ENCODE measurements around the gene PDAP1. TPM values are rescaled to one million over a fixed set of nuclear protein-coding genes. Genes with fewer than 3 reads are reported as not detected.

The PDAP1 gene
- total RNA-seq, 2 experiments from 2014 or later: 160 TPM

GRCh38 chr7:99372275-99373090 lies 35.9 kb downstream of the PDAP1 start:
- CTCF ChIA-PET: interaction anchor here (0.8 to 2.1 kb wide), 2 partner anchors 11 to 15 kb away, joined by 3 to 5 read pairs; no protein-coding TSS in a partner anchor
- POLR2A ChIA-PET: interaction anchor here (0.7 to 4.7 kb wide), 4 partner anchors 8 to 66 kb away, joined by 3 to 30 read pairs (median 4); partner anchors contain the start of genes BUD31, CPSF4, PDAP1 and PTCD1
- H3K27ac Mint-ChIP-seq: peak overlapping the region; percentile 75
- H3K27me3 Mint-ChIP-seq: no peaks in the 10 kb centered on the region
- H3K4me3 Mint-ChIP-seq: peak overlapping the region; percentile 77
- H3K9me3 Mint-ChIP-seq: no peaks in the 10 kb centered on the region
- intact Hi-C loops (cut with micrococcal nuclease): no loop called here
- H3K36me3 Mint-ChIP-seq (ENCODE audit: low read depth): peaks cover 13% of the 10 kb centered on the region
- peak; percentile 41 for DNase-seq
- ATAC-seq: no peak
- peaks cover 25% of the 10 kb centered on the region for H3K4me1 Mint-ChIP-seq (ENCODE audit: low read depth)
- no peak for TF ChIP-seq CTCF (IDR thresholded peaks at IDR 0.05)

GRCh38 chr7:99371376-99371920 lies 36.9 kb downstream of the PDAP1 start:
- TF ChIP-seq CTCF (IDR thresholded peaks at IDR 0.05): no peak
- POLR2A ChIA-PET: interaction anchor here (0.6 to 1.4 kb wide), 2 partner anchors 38 to 67 kb away, joined by 4 read pairs; partner anchors contain the start of genes CPSF4 and PTCD1
- DNase-seq (no peak), ATAC-seq (no peak)
- H3K4me3 Mint-ChIP-seq: no peak overlapping the region
- no peaks in the 10 kb centered on the region for H3K27me3 Mint-ChIP-seq
- intact Hi-C loops (cut with micrococcal nuclease): no loop called here
- peaks cover 19% of the 10 kb centered on the region for H3K4me1 Mint-ChIP-seq (ENCODE audit: low read depth)
- no peak overlapping the region for H3K27ac Mint-ChIP-seq
- H3K9me3 Mint-ChIP-seq: no peaks in the 10 kb centered on the region
- H3K36me3 Mint-ChIP-seq (ENCODE audit: low read depth): peaks cover 13% of the 10 kb centered on the region
- CTCF ChIA-PET: interaction anchor here (2.1 kb wide), 1 partner anchor 16 kb away, joined by 5 read pairs; no protein-coding TSS in a partner anchor

DNA sequence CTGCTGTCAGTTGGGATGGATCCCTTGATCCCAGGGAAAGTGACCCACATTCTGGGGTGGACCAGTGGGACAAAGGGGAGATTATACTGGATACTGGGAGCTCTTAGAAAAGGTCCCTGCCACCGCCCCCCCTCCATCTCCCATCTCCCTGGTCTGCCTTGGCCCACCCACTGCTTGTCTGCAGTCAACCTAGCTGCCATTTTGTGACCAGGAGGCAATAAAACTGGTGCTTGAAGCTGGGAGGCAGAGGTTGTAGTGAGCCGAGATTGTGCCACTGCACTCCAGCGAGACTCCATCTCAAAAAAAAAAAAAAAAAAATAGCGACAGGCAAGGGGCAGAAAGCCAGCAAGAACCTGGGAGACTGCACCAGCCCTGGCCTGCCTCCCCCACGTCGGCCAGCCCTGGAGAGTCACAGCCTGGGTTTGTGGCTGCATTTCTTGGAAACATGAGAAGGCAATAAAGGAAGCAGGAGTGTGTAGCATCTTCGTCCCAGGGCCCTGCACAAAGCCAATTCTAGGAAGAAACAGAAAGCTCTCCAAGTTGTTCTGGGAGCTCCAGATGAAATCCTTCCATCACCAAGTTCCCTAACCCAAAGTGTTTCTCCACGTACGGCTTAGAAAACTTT lies 38.5 kb downstream of the PDAP1 start:
- Mint-ChIP-seq H3K4me1 (ENCODE audit: low read depth) (peaks cover 19% of the 10 kb centered on the region), H3K4me3 (no peak overlapping the region), H3K36me3 (ENCODE audit: low read depth) (peaks cover 13% of the 10 kb centered on the region), H3K27me3 (no peaks in the 10 kb centered on the region), H3K9me3 (no peaks in the 10 kb centered on the region), H3K27ac (no peak overlapping the region)
- POLR2A ChIA-PET: interaction anchor here (0.6 to 1.5 kb wide), 3 partner anchors 9 to 235 kb away, joined by 3 read pairs; no protein-coding TSS in a partner anchor
- no peak for TF ChIP-seq CTCF (IDR thresholded peaks at IDR 0.05)
- ATAC-seq (no peak), DNase-seq (peak; percentile 26)
- CTCF ChIA-PET: interaction anchor here (1.2 to 1.5 kb wide), 2 partner anchors 8 to 17 kb away, joined by 3 read pairs; no protein-coding TSS in a partner anchor
- intact Hi-C loops (cut with micrococcal nuclease): no loop called here

DNA sequence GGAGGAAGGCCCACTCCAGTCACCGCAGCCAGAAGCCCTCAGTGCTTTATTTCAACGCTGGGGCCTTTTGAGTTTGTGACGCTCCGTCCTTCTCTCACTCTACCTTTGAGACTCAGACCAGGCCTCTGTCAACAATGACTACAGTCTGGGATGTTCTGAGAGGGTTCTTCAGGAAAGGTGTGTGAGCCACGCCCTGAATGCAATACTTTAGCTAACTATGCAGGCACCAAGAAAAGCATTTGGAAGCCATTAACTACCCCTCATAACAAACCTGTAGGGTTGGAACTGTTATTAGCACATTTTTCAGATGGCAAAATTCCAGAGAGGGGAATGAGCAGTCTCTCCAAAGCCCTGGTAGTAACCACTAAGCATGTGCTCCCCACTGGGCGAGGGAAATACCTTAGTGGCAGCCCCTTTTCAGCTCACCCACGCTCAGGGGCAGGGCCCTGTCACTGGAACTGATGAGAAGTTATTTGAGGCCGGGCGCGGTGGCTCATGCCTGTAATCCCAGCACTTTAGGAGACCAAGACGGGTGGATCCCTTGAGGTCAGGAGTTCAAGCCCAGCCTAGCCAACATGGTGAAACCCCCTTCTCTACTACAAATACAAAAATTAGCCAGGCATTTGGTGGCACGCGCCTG lies 39.5 kb downstream of the PDAP1 start:
- intact Hi-C loops (cut with micrococcal nuclease): no loop called here
- ChIA-PET CTCF (interaction anchor here (1.2 kb wide), 1 partner anchor 18 kb away, joined by 3 read pairs; no protein-coding TSS in a partner anchor), POLR2A (interaction anchor here (1.0 kb wide), 1 partner anchor 39 kb away, joined by 6 read pairs; the partner anchor contains the start of gene PDAP1)
- no peak for TF ChIP-seq CTCF (IDR thresholded peaks at IDR 0.05)
- Mint-ChIP-seq H3K27ac (peak overlapping the region; percentile 49), H3K36me3 (ENCODE audit: low read depth) (peaks cover 16% of the 10 kb centered on the region), H3K27me3 (no peaks in the 10 kb centered on the region), H3K4me3 (no peak overlapping the region), H3K9me3 (no peaks in the 10 kb centered on the region), H3K4me1 (ENCODE audit: low read depth) (peaks cover 18% of the 10 kb centered on the region)
- ATAC-seq (no peak), DNase-seq (no peak)
